Activated naive CD4-positive, alpha-beta T cell treated with Interleukin-2 at 50 U/mL for 16 hours (primary cell): ENCODE measurements around the gene BEAN1.

Experiments used
- DNase-seq: peaks from one replicate; pipeline ENCODE4 v3.0.0-alpha.2; 2020

The BEAN1 gene

DNA sequence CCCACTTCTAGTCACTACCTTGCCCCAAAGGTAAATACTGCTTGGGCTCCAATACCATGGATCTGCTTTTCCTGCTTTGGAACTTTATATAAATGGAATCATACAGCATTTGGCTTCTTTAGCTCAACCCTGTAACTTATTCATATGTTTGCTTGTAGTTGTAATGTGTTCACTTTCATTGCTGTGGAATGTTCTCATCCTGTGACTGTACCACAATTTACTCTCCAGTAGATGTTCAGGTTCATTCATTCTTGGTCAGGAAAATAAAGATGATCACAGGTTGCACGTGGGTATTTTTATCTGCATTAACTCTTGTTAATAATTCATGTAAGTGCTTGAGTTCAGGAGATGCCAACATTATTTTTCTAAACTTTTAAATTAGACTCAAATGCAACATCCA is 6.7 kb upstream of the BEAN1 start:
- DNase-seq: no peak

GRCh38 chr16:66421891-66422290 is 5.2 kb upstream of the BEAN1 start:
- DNase-seq: no peak

DNA sequence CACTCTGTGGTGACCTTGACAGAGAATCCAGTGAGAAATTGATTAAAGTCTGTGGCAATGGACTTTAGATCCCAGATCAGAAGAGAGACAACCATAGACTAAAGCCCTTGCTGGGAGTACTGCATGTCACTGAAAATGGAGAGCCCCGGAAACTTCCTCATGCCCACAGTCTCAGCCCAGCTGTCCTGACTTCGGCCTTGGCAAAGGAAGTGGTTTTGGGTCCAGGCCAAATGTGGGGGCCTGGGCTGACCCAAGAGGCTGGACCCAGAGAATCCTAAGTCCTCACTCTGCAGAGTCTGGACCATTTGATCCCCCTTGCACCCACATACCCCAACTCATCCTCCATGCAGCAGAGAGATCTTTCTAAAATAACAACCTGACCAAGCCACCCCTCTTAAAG is 4.7 kb upstream of the BEAN1 start:
- no peak for DNase-seq

GRCh38 chr16:66423177-66423576 is 3.9 kb upstream of the BEAN1 start:
- DNase-seq: no peak

DNA sequence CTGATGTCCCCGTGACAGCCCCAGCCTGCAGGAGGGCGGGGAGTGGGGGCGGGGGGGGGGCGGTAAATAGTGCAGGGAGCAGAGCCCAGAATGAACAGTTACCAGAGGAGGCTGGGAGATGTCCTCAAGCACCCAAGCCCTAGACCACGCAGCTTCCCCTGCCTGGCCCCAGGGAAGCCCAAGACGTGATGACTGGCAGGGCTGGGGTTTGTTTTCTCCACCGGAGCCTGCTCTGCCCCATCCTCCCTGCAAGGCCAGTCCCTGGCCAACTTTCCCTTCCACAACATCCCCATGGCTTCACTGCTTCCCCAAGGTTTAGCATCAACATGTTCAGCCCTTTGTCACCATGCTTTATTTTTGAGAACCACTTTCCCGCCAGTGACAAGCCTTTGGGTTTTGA is 1.4 kb upstream of the BEAN1 start:
- DNase-seq: no peak

DNA sequence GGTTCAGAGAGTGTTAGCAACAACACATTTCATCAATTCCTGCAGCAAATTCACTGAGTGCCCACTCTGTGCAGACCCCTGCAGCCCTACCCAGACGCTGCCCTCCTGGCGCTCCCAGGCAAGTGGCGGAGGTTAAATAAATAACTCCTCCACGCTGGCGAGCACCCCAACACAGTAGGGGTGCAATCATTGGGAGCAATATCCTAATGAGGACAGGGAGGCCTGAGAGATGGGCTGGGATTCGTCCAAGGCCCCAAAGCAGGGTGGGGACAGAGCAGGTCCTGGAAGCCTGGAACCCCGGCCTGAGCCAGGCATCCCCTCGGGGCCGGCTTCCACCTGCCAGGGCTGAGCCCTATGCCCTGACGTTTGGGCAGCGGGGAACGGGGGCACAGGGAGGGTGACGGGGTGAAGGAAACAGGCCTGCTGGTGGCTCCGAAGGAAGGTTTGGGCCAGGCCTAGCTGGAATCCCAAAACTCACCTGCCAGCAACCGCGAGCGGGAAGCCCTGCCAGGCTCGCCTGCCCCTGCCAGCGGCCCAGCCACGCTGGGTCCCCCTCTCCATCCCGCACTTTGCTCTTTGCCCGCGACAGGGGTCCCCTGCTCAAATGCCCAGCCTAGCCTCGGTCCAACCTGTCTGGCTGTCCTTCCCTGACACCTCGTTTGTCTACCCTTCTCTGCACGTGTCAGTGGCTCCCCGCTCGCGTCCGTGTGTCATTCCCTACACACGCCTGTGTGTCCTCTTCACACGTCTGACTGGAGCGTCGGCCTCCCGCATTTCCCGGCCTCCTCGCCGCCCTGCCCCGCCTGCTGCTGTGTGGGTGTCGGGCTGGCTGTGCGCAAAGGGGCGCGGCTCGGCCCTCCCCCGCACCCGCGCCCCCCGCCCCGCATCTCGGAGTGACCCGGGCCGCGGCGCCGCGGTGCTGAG is 721 bp upstream of the BEAN1 start:
- no peak for DNase-seq

DNA sequence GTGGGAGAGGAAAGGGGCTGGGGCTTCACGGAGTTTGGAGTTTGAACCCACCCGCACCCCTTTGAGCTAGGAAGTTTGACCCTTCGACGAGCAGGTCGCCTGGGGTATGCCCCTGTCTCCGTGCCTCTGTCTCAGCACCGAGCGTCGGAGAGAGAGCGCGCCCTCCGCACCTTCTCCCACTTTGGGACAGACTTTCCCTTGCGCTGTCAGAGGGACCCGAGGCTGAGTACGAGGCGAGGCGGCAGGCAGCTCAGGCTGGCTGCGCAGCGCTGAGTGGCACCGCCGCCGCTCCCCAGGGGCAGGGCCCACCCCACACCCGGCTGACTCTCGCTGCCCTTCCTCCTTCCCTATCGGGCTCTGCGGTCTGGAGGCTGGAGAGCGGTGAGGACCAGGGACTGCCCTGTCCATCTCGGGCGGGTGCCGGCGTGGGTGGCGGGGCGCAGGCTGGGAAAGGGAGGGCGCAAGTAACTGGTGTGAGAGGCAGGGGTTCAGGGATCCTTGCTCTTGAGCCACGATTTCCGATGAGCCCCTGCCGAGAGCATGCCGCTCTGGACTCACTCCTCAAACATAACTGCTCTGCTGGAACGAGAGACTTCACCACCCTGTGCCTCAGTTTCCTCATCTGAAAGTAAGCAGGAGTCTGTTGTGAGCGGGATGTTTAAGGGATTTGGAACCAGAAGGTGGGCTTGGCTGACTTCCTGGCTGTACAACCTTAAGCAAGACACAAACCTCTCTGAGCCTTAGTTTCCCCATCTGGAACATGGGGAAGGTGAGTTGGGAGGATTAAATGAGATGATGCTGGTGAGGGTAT is 981 bp downstream of the BEAN1 start:
- no peak for DNase-seq

- no peak for DNase-seq
These were observed 1.7 kb downstream of the BEAN1 start for GRCh38 chr16:66428682-66429251.

- DNase-seq: no peak
These were observed 2.3 kb downstream of the BEAN1 start for GRCh38 chr16:66429290-66429962.

GRCh38 chr16:66430214-66430613 is 3.1 kb downstream of the BEAN1 start:
- DNase-seq: no peak

DNA sequence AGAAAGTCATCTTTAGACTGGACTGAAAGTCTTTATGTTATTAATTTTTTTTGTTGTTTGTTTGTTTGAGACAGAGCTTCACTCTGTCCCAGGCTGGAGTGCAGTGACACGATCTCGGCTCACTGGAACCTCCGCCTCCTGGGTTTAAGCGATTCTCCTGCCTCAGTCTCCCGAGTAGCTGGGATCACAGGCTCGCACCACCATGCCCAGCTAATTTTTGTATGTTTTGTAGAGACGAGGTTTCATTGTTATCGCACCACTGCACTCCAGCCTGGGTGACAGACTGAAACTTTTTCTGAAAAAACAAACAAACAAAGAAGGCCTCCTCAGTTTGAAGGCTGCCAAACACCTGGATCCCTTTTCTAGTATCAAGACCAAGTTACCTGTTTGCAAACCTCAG is 4.7 kb downstream of the BEAN1 start:
- DNase-seq: no peak

DNA sequence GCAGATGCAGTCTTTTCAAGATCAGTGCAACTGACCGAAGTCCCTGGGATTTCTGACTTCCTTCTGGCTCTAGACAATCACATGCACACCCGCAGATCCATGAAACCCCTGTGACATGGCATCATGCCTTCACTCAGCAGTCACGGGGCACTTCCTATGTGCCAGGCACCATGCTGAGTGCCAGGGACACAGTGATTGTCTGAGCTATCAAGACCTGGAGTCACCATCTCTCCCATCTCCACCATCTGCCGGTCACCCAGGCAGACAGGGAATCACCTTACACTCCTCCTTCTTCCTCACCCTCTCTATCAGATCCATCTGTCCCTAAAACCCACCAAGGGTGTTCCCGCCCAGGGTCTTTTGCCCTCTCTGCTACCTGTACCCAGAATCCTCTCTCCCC is 5.3 kb downstream of the BEAN1 start:
- no peak for DNase-seq

DNA sequence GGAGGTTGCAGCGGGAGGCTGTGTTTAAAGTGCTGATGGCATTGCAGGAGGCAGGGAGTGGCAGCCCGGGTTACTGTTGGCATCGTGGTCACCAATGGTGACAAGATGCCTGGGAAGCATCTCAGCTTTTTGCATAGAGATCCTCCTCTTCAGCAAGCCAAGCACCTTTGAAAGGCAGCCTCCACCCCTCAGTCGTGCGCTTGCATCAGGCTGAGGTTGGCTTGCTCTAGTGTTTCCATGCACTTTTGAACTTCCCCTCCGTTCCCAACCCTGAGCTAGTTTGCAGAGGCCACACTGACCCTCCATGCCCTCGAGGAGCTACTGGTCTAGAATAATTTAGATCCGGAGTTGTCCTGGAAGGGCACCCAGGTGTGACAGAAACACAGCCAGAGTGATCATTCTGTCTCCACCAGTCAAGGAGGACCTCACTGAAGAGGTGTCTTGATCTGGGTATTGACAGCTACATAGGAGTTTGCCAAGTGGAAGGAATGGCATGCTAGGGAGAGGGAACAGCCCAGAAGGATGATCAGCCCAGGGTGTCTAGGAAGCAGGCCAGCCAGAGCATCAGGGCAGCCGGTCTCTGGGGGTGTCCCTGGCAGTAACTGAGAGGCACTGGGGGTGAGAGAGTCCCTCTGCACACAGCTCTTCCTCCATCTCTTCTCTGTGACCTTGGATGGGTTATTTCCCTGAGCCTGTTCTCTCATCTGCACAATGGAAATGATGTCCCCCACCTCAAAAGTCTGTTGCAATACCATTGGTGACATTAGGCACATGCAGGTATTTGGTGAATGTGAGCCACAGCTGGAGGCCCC is 7.7 kb downstream of the BEAN1 start:
- no peak for DNase-seq

DNA sequence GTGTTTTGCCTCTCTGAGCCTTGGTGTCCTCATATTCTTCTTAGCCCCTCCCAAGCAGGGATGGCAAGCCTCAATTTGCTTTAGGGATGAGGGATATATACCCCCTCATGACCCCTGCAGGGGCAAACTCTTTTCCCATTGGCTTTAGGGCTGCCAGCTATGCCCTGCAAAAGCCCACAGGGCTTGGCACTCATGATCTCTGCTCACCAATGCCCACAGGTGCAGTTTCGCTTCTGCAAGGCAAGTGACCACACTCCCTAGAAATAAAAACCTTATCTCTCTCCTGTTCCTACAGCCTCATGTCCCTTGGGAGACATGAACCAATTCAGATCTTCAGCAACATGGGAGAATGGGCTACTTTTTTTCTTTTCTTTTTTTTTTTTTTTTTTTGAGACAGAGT is 8.8 kb downstream of the BEAN1 start:
- DNase-seq: no peak

GRCh38 chr16:66437391-66437945 is 10.4 kb downstream of the BEAN1 start:
- no peak for DNase-seq

DNA sequence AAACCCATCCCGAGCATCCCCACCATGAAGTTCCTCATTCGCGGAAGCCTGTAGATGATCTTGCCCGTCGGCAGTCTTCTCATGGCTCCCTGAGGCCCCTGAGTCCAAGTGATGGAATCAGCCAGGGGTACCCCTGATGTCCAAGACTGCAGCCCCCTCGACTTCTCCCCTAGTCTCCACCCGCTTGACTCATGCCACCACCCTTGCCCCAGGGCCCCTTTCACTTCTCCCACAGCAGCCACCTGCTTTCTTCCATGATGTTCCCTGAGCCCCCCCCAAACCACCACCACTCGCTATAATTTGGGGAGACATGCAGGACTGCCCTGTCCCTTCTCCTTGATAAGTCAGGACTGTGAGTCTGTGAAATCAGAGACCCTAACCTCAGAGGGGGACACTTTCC is 11.4 kb downstream of the BEAN1 start:
- no peak for DNase-seq

GRCh38 chr16:66439051-66439730 is 12.1 kb downstream of the BEAN1 start:
- DNase-seq: no peak

DNA sequence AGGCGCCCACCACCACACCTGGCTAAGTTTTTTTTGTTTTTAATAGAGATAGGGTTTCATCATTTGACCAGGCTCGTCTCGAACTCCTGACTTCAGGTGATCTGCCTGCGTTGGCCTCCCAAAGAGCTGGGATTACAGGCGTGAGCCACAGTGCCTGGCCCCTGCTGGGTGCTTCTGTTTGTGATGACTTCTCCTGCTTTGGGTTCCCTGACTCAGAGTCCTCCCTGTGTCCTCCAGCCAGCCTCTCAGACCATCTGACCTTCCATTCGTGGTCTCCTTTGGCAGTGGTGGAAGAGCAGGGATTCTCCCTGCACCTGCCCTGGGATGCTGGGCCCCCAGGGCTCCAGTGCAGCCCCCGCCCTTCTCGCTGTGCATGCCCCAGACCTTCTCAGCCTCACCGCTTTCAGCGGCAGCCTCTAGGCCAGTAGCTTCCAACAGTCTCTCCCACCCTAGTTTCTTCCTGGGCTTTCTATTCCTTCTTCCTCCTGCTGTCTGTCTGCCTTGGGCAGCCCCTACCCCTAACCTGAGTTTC is 13.2 kb downstream of the BEAN1 start:
- no peak for DNase-seq

DNA sequence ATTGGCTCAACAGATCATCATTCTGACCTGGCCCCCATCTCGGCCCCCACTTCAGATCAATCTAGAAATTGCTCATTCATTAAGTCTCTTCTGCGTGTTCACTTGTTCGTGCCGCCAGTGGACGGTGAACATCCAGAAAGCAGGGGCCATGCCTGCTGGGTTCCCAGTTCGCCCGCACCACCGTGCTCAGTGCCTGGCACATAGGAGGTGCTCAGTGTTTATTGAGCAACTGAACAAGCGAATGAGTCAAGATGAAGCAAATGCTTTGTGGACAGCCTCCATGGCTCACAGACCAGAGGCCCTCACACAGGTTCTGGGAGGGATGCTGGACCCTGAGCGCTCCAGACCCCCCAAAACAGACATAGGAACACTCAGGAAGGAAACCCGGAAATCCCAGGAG is 13.9 kb downstream of the BEAN1 start:
- no peak for DNase-seq

DNA sequence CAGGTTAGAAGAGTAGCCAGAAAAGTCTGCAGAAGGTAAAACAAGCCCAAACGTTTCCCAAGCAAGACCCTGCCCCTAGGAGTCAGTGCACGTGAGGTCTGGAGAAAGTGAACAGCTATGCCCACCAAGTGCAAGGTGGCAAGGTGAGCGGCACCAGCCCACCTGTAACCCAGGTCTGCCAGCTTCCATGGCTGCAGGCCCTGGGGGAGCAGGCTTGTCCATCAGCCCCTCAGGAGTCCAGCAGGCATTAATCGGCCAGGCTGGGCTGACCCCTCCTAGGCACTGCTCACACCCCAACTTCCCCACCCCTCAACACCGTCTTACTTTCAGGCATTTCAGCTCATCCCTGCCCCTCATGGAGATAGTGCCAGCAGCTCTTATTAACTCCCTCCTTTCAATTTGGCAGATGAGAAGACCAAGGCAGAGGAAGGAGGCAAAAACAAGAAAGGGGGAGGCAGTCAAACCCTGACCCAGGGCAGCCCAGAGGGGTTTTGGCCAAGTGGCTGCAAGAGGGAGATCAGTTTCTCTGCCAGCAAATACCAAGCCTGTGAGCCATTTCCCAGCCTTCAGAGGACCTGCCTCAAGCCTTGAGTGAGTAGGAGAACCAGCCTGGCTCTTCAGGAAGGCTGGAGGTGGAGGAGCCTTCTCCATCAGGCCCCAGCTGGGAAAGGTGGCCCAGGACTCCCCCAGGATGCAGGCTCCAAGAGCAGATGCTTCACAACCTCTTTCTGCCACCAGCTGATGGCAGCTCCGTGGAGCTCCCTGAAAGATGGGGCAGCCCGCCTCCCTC is 14.7 kb downstream of the BEAN1 start:
- DNase-seq: no peak
